Neural crest cell (in vitro differentiated cells): ENCODE data around the gene STK4. TPM values are rescaled to one million over a fixed set of nuclear protein-coding genes. Genes with fewer than 3 reads are reported as not detected.
"Not testable (repeated sequence)": the region's sequence is repeated elsewhere in the genome, so short reads cannot be mapped to it uniquely, and the experiment has no call there.

Source experiments
- DNase-seq: peaks from one replicate; pipeline ENCODE4 v3.0.0; 2021; ENCODE audit warnings: low read depth, mixed read lengths, low spot score
- H3K27ac Mint-ChIP-seq: one replicate; pipeline ENCODE4 v1.8.0; 2021; ENCODE audit warnings: mild to moderate bottlenecking, mixed read lengths; ENCODE audit not compliant: unreplicated experiment
- H3K27me3 Mint-ChIP-seq: 2 replicates; pipeline ENCODE4 v1.8.0; 2021; ENCODE audit warnings: low read depth, mild to moderate bottlenecking, mixed read lengths
- H3K36me3 Mint-ChIP-seq: 2 replicates; pipeline ENCODE4 v1.8.0; 2021; ENCODE audit warnings: low read depth, mild to moderate bottlenecking, mixed read lengths
- H3K4me1 Mint-ChIP-seq: 2 replicates; pipeline ENCODE4 v1.8.0; 2021; ENCODE audit warnings: mixed read lengths
- H3K4me3 Mint-ChIP-seq: one replicate; pipeline ENCODE4 v1.8.0; 2021; ENCODE audit warnings: mild to moderate bottlenecking, mixed read lengths
- H3K9me3 Mint-ChIP-seq: 2 replicates; pipeline ENCODE4 v1.8.0; 2021; ENCODE audit warnings: mixed read lengths
- CTCF ChIP-seq: fragments of 200-600 bp; sonication (generic); conservative IDR thresholded peaks from 2 replicates; pipeline ENCODE4 v1.5.0; 2021; ENCODE audit warnings: antibody characterized with exemption, mild to moderate bottlenecking
- total RNA-seq: library from RNA; stranded (reverse); gene quantifications from 2 replicates; pipeline ENCODE4 v1.2.1, GENCODE V29; 2021

Gene STK4
- total RNA-seq, 1 donor from 2014 or later: 41.2 TPM

- DNase-seq: no peak
- Mint-ChIP-seq H3K4me3 (no peak overlapping the region), H3K27ac (no peak overlapping the region), H3K27me3 (no peaks in the 10 kb centered on the region), H3K4me1 (peaks cover 49% of the 10 kb centered on the region), H3K9me3 (no peaks in the 10 kb centered on the region), H3K36me3 (peaks cover 2% of the 10 kb centered on the region)
- TF ChIP-seq CTCF: no peak
Observed at GRCh38 chr20:45056473-45057173, 90.3 kb downstream of the STK4 start.

GRCh38 chr20:45058168-45058850 is 92.0 kb downstream of the STK4 start:
- H3K27ac Mint-ChIP-seq: peak overlapping the region; percentile 53
- peaks cover under 1% of the 10 kb centered on the region for H3K9me3 Mint-ChIP-seq
- DNase-seq: no peak
- peaks cover 33% of the 10 kb centered on the region for H3K4me1 Mint-ChIP-seq
- no peak overlapping the region for H3K4me3 Mint-ChIP-seq
- no peaks in the 10 kb centered on the region for H3K27me3 Mint-ChIP-seq
- TF ChIP-seq CTCF: no peak
- peaks cover 6% of the 10 kb centered on the region for H3K36me3 Mint-ChIP-seq

- Mint-ChIP-seq H3K9me3 (peaks cover 3% of the 10 kb centered on the region), H3K4me3 (no peak overlapping the region)
Observed at GRCh38 chr20:45059022-45059728, 92.9 kb downstream of the STK4 start.

GRCh38 chr20:45060294-45060693 is 94.0 kb downstream of the STK4 start:
- Mint-ChIP-seq H3K27me3 (no peaks in the 10 kb centered on the region), H3K36me3 (peaks cover 12% of the 10 kb centered on the region), H3K9me3 (peaks cover 6% of the 10 kb centered on the region), H3K4me3 (no peak overlapping the region), H3K27ac (no peak overlapping the region), H3K4me1 (peaks cover 22% of the 10 kb centered on the region)
- TF ChIP-seq CTCF: no peak
- DNase-seq: no peak

More at GRCh38 chr20:45059022-45059728, 92.9 kb downstream of the STK4 start:
- Mint-ChIP-seq H3K4me1 (peaks cover 24% of the 10 kb centered on the region), H3K27me3 (no peaks in the 10 kb centered on the region), H3K27ac (peak overlapping the region; percentile 53), H3K36me3 (peaks cover 9% of the 10 kb centered on the region)
- no peak for TF ChIP-seq CTCF
- DNase-seq: no peak

GRCh38 chr20:45061244-45061643 is 94.9 kb downstream of the STK4 start:
- H3K36me3 Mint-ChIP-seq: peaks cover 10% of the 10 kb centered on the region
- H3K9me3 Mint-ChIP-seq: peaks cover 6% of the 10 kb centered on the region
- H3K4me3 Mint-ChIP-seq: no peak overlapping the region
- H3K27me3 Mint-ChIP-seq: no peaks in the 10 kb centered on the region
- no peak for TF ChIP-seq CTCF
- H3K4me1 Mint-ChIP-seq: peaks cover 21% of the 10 kb centered on the region
- no peak for DNase-seq
- no peak overlapping the region for H3K27ac Mint-ChIP-seq

- DNase-seq, H3K27ac Mint-ChIP-seq, H3K9me3 Mint-ChIP-seq, H3K27me3 Mint-ChIP-seq, H3K4me3 Mint-ChIP-seq: not testable (repeated sequence)
- Mint-ChIP-seq H3K4me1 (peaks cover 19% of the 10 kb centered on the region), H3K36me3 (peaks cover 12% of the 10 kb centered on the region)
Observed at GRCh38 chr20:45063107-45063506, 96.8 kb downstream of the STK4 start.
